ENCODE measurements around the gene DSG3. TPM values are rescaled to one million over a fixed set of nuclear protein-coding genes. Genes with fewer than 3 reads are reported as not detected.

The DSG3 gene
- total and polyA plus RNA-seq, 8 donors, result 0.31 to 47.6 (median 0.95) TPM; not detected in 4

DNA sequence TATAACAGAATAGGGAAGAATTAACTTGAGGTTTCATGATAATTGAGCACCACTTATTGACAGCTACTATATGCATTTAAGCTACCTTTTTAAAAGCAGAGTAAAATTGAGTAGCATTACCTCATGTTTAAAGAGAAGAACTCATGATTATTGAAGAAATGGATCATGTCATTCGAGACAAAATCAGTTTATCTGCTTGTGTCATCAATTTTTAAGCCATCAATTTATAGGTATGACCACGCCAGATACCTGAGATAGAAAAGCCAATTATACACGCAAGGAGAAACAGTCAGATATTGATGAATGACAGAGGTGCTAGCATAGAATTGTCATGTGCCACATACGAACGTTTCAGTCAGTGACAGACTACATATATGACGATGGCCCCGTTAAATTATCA is 78.8 kb downstream of the DSG3 start:
- intact Hi-C loops (cut with DNase I; ENCODE audit: low total_unique reads), result no loop called here
- Histone ChIP-seq H3K27me3 (no peaks in the 10 kb centered on the region), H3K36me3 (peaks cover 0 to 54% (median 25%) of the 10 kb centered on the region in 4 donors), H3K4me1 (no peaks in the 10 kb centered on the region), H3K4me3 (no peak overlapping the region), H3K9me3 (no peaks in the 10 kb centered on the region), H3K27ac (no peak overlapping the region)
- TF ChIP-seq POLR2A (IDR thresholded peaks at IDR 0.05) (no peak), EP300 (IDR thresholded peaks at IDR 0.05) (no peak)
- no peak for DNase-seq
- WGBS, 5 donors, result 80 to 92% (median 84%) methylated on average over 7 of the region's 7 CpGs

Other genes starting within 250 kb of the DSG3 start
- 1 to 10 TPM in 1 of 5 donors, not detected in 4; 1.8 TPM for gene DSG1, start 129.6 kb upstream of the DSG3 start, total RNA-seq
- under 1 TPM in 1 of 3 donors, not detected in 2; 0.03 TPM for gene DSG1, start 129.6 kb upstream of the DSG3 start, polyA plus RNA-seq
- gene DSG4, start 71.0 kb upstream of the DSG3 start, total RNA-seq, result under 1 TPM in 1 of 5 donors, not detected in 4; 0.55 TPM
- gene DSG4, start 71.0 kb upstream of the DSG3 start, polyA plus RNA-seq, result under 1 TPM in 1 of 3 donors, not detected in 2; 0.76 TPM
- 100 to 1,000 TPM in 1 of 5 donors, 10 to 100 TPM in 4; 12.5 to 130 (median 42.0) TPM for gene DSG2, start 50.4 kb downstream of the DSG3 start, total RNA-seq
- gene DSG2, start 50.4 kb downstream of the DSG3 start, polyA plus RNA-seq, result 10 to 100 TPM in 1 of 3 donors, 1 to 10 TPM in 2; 6.1 to 16.1 (median 9.3) TPM
- 10 to 100 TPM in 1 of 5 donors, 1 to 10 TPM in 1, not detected in 3; 2.5 to 24.8 TPM for gene TTR, start 144.1 kb downstream of the DSG3 start, total RNA-seq
- gene TTR, start 144.1 kb downstream of the DSG3 start, polyA plus RNA-seq, result 10 to 100 TPM in 1 of 3 donors, 1 to 10 TPM in 2; 6.1 to 15.3 (median 8.0) TPM
- gene B4GALT6, start 236.8 kb downstream of the DSG3 start, total RNA-seq, result 1 to 10 TPM in 2 of 5 donors, under 1 TPM in 2, not detected in 1; 0.45 to 8.4 (median 1.7) TPM
- 1 to 10 TPM in 2 of 3 donors, under 1 TPM in 1; 0.92 to 2.0 (median 1.3) TPM for gene B4GALT6, start 236.8 kb downstream of the DSG3 start, polyA plus RNA-seq

Measured in stomach (tissue), 9 donors.